D721Med (cell line): ENCODE measurements around the gene TOX2.

Experiments used
- DNase-seq: peaks from one replicate; pipeline ENCODE4 v3.0.0; 2011; ENCODE audit warnings: low spot score; ENCODE audit not compliant: insufficient read length
- FAIRE-seq: peaks from 2 replicates; lab custom pipeline; 2011; peaks lifted over from hg19 to GRCh38; lab: Jason Lieb, UNC
- TF ChIP-seq, protein P1 (sequence below): IDR thresholded peaks from 2 replicates; pipeline ENCODE4 v1.5.1; 2012; ENCODE audit warnings: mild to moderate bottlenecking, control low read depth; ENCODE audit not compliant: insufficient read depth; ENCODE audit errors: missing control alignments

Gene TOX2

DNA sequence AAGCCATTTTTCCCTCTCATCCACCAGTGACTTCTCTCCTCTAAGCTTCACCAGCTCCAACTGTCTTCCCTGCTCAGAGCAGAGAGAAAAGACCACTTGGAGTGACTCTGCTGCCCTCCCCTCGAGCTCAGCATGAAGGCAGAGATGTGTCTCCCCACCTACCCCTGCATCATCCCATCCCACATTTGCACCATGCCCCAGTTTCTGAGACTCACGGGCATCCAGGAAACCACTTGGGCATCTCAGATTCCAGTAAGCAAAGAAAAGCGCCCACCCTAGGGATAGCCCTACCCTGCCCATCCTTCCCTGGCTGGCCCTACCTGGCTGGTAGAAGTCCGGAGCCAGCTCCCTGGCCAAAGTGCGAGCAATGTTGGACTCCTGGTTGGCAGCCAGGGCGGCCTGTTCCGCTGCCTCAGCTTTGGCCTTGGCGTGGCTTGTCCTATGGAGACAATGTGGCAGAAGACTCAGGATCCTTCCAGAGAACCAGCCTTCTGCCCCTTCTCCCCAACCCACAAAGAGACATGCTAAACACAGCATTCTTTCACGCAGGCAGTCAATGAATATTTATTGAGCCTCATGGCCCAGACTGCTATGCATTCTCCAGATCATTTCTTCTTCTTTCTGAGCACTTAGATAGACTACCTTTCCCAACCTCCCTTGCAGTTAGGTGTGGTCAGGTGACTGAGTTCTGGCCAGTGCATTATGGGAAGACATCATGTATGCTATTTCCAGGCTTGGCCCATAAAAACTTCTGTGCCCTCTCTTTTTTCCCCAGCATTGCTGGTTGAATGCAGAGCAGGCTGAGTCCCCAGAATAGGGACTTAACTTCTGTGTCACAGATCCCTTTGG lies 203.8 kb downstream of the TOX2 start:
- TF ChIP-seq, protein P1, sequence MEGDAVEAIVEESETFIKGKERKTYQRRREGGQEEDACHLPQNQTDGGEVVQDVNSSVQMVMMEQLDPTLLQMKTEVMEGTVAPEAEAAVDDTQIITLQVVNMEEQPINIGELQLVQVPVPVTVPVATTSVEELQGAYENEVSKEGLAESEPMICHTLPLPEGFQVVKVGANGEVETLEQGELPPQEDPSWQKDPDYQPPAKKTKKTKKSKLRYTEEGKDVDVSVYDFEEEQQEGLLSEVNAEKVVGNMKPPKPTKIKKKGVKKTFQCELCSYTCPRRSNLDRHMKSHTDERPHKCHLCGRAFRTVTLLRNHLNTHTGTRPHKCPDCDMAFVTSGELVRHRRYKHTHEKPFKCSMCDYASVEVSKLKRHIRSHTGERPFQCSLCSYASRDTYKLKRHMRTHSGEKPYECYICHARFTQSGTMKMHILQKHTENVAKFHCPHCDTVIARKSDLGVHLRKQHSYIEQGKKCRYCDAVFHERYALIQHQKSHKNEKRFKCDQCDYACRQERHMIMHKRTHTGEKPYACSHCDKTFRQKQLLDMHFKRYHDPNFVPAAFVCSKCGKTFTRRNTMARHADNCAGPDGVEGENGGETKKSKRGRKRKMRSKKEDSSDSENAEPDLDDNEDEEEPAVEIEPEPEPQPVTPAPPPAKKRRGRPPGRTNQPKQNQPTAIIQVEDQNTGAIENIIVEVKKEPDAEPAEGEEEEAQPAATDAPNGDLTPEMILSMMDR = no peak
- DNase-seq (no peak), FAIRE-seq (no peak)
